GM12872 (cell line): Measurements from ENCODE around the gene ARPP21.

Experiments used
- CTCF ChIP-seq: IDR thresholded peaks from 3 replicates; pipeline ENCODE4 v1.5.1; 2011; ENCODE audit warnings: low read depth, mild to moderate bottlenecking, low read length, moderate library complexity; ENCODE audit not compliant: insufficient read depth

Gene ARPP21

GRCh38 chr3:35639254-35640186 is at the start of gene ARPP21:
ARPP21 (plus strand) TSS chr3:35639525; CDS start chr3:35681752, 42,227 bp downstream.
- TF ChIP-seq CTCF = no peak

GRCh38 chr3:35592589-35593295 is 46.6 kb upstream of the ARPP21 start:
- TF ChIP-seq CTCF = no peak

GRCh38 chr3:35594739-35595138 is 44.6 kb upstream of the ARPP21 start:
- no peak for TF ChIP-seq CTCF

- TF ChIP-seq CTCF = no peak
Observed at GRCh38 chr3:35596335-35596995, 42.9 kb upstream of the ARPP21 start.

- TF ChIP-seq CTCF = no peak
Observed at GRCh38 chr3:35597490-35597889, 41.8 kb upstream of the ARPP21 start.

GRCh38 chr3:35598804-35599203 is 40.5 kb upstream of the ARPP21 start:
- no peak for TF ChIP-seq CTCF

- no peak for TF ChIP-seq CTCF
Observed at GRCh38 chr3:35601959-35602358, 37.4 kb upstream of the ARPP21 start.
